Small intestine (tissue), 7 donors: ENCODE results near the gene DPYSL4. TPM values are rescaled to one million over a fixed set of nuclear protein-coding genes. Genes with fewer than 3 reads are reported as not detected.

Experiments
- DNase-seq, 2 donors: peaks; one replicate each; pipeline versions ENCODE4 v3.0.0 to v3.0.0-alpha.2; 2013
- FAIRE-seq: peaks from 2 replicates; lab custom pipeline; 2012; peaks lifted over from hg19 to GRCh38; lab: Jason Lieb, UNC
- H3K27ac ChIP-seq, 3 donors: one replicate each; pipeline ENCODE4 v1.5.1; 2013; ENCODE audit warnings: low read length in 2 of 3, mild to moderate bottlenecking in 2 of 3, control low read depth in 1 of 3, inconsistent platforms in 1 of 3, low read depth in 1 of 3, moderate library complexity in 1 of 3
- H3K27me3 ChIP-seq, 3 donors: one replicate each; pipeline ENCODE4 v1.6.1; 2013; ENCODE audit warnings: low read length in 3 of 3, inconsistent platforms in 1 of 3; ENCODE audit not compliant: control insufficient read depth in 3 of 3, insufficient read depth in 3 of 3
- H3K36me3 ChIP-seq, 3 donors: one replicate each; pipeline ENCODE4 v1.6.1; 2013; ENCODE audit warnings: low read length in 3 of 3, inconsistent platforms in 1 of 3, low read depth in 1 of 3, mild to moderate bottlenecking in 1 of 3, moderate library complexity in 1 of 3; ENCODE audit not compliant: control insufficient read depth in 3 of 3, insufficient read depth in 2 of 3
- H3K4me1 ChIP-seq, 3 donors: one replicate each; pipeline ENCODE4 v1.6.1; 2013; ENCODE audit warnings: low read length in 2 of 3, inconsistent platforms in 1 of 3, low read depth in 1 of 3, mild to moderate bottlenecking in 1 of 3, moderate library complexity in 1 of 3; ENCODE audit not compliant: control insufficient read depth in 3 of 3, insufficient read depth in 2 of 3
- H3K4me3 ChIP-seq, 3 donors: one replicate each; pipeline ENCODE4 v1.5.1; 2013; ENCODE audit warnings: low read length in 3 of 3, control low read depth in 1 of 3, inconsistent platforms in 1 of 3, low read depth in 1 of 3, mild to moderate bottlenecking in 1 of 3, moderate library complexity in 1 of 3
- H3K9me3 ChIP-seq, 2 donors: one replicate each; pipeline ENCODE4 v1.6.1; 2013; ENCODE audit warnings: low read depth in 1 of 2, low read length in 1 of 2; ENCODE audit not compliant: control insufficient read depth in 2 of 2, insufficient read depth in 1 of 2
- WGBS, 3 donors: extraction: QIAGEN DNeasy Blood & Tissue Kit; methylation state at CpG; one replicate each; pipeline ENCODE4 v1.1.7; 2013; 5-methylcytosine and 5-hydroxymethylcytosine counted together
- polyA plus RNA-seq, 4 donors: library from polyadenylated mRNA; stranded (reverse) in 3 of 4; unstranded in 1 of 4; fragments of 200-250 nt in 3 of 4; fragments of 120-200 nt in 1 of 4; gene quantifications; one replicate each; pipeline versions ENCODE4 v1.2.1 to v1.2.3, GENCODE V29; 2013
- donor health status: healthy with polysubstance abuse.
- donor health status: control.
- donor health status: control.
- donor health status: Bipolar disorder and iron deficiency.
- donor health status: healthy.

The DPYSL4 gene
- polyA plus RNA-seq, 4 donors, result 1.0 to 1.2 TPM; not detected in 2

DNA sequence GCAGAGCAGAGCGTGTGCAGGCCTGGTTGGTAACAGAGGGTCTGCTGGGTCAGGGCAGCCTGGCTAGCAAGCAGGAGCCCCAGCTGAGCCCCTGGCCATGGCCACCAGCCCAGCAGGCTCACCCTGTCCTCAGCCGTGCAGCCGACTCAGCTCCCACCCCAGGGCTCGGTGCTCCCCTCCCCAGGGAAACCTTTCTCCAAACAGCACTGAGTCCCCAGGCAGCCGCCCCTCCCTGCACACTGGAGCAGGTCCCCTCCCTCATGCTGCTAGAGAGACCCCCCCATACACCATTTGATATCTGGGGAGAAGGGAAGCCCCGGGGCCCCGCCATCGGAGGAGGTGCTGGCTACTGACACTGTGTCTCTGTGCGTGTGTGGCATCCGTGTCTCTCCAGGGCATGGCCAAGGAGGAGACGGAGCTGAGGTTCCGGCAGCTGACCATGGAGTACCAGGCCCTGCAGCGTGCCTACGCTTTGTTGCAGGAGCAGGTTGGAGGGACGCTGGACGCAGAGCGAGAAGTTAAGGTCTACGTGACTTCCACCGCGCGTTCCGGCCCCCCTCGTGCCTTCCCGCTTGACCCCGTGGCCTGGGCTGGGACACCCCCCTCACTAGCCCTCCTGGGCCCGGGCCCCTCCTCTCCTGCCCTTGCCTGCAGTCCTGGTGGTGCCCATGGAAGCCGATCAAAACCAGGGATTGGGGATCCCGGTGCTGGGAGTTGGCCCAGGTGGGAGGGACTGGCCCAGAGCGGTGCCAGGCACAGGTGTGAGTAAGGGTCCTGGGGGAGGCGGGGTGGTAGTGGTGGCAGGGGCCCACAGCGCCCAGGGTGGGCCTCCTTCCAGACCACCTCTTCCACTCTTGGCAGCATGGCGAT, 45.0 kb upstream of the DPYSL4 start:
- Histone ChIP-seq H3K27ac (no peak overlapping the region), H3K4me3 (no peak overlapping the region), H3K27me3 (peaks cover 0 to 5% (median 0%) of the 10 kb centered on the region in 3 donors), H3K36me3 (no peaks in the 10 kb centered on the region), H3K9me3 (no peaks in the 10 kb centered on the region), H3K4me1 (no peaks in the 10 kb centered on the region)
- DNase-seq (no peak), FAIRE-seq (no peak)
- 85 to 86% (median 86%) methylated on average over 29 to 32 of the region's 32 CpGs for WGBS, 3 donors

DNA sequence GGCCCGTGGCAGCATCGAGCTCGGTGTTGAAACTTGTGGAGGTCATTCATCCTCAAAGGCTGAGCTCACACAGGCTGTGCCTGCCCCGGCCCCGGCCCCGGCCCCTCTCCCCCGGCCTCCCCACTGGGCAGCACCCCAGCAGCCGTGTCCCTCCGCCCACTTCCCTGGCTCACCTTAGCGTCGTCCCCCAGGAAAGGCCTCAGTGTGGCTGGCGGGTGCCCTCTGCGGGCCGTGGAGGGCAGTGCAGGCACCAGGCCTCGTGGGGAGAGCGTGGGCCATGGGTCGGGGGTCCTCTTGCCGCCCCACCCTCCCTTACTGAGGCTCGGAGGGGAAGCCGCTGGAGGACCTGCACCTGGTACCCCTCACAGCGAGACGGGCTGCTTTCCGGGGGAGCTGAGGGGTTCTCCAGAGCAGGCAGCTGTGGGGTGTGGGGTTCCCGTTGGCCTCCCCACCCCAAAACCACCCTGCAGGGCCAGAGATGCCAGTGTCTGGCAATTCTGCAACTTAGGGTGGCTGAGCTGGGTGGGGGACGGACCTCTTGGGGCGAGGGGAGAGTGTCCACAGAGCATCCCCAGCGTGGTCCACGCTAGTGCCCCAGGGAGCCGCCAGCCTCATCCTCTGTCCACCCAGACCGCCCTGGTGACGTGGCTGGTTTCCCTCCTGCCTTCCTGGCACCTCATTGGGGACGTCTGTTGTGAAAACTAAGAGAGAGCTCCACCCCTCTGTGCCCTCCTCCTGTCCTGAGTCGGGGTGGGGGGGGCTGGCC, 44.2 kb upstream of the DPYSL4 start:
- Histone ChIP-seq H3K27me3 (peaks cover 0 to 5% (median 0%) of the 10 kb centered on the region in 3 donors), H3K36me3 (no peaks in the 10 kb centered on the region), H3K27ac (no peak overlapping the region), H3K4me3 (no peak overlapping the region), H3K4me1 (no peaks in the 10 kb centered on the region), H3K9me3 (no peaks in the 10 kb centered on the region)
- FAIRE-seq (no peak), DNase-seq (peak in 1 of 2 donors; percentile 10)
- 26 to 33% (median 29%) methylated on average over 25 to 33 of the region's 33 CpGs for WGBS, 3 donors

DNA sequence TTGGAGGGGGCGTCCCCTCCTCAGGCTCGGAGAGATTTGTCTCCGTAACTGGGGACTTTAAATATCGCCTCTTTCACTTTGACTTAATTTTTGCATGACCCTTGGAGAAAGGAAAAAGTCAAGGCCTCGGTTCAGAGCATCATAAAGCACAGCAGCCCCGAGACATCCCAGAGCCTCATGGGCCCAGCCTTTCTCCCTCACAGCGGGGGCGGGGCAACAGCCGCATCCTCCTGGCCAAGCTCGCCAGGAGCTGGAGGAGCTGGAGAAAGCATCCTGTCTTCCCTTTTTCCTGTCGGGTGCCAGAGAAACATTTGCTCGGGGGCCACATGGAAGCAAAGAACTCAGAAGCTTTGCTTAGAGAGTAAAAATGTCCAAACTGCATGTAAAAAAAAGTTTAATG, 43.6 kb upstream of the DPYSL4 start:
- Histone ChIP-seq H3K4me3 (no peak overlapping the region), H3K27me3 (peaks cover 0 to 5% (median 0%) of the 10 kb centered on the region in 3 donors), H3K4me1 (no peaks in the 10 kb centered on the region), H3K27ac (no peak overlapping the region), H3K9me3 (no peaks in the 10 kb centered on the region), H3K36me3 (no peaks in the 10 kb centered on the region)
- DNase-seq, result no peak
- no peak for FAIRE-seq
- WGBS, 3 donors, result 21 to 49% (median 48%) methylated on average over 12 of the region's 12 CpGs

- FAIRE-seq, result no peak
- no peaks in the 10 kb centered on the region for H3K4me1 ChIP-seq
- no peaks in the 10 kb centered on the region for H3K9me3 ChIP-seq
- H3K4me3 ChIP-seq, result no peak overlapping the region
- no peak overlapping the region for H3K27ac ChIP-seq
- DNase-seq, result no peak
- H3K27me3 ChIP-seq, result peaks cover 0 to 5% (median 0%) of the 10 kb centered on the region in 3 donors
- 63 to 73% (median 66%) methylated on average over 17 of the region's 17 CpGs for WGBS, 3 donors
- no peaks in the 10 kb centered on the region for H3K36me3 ChIP-seq
Observed at GRCh38 chr10:132144086-132144485, 42.7 kb upstream of the DPYSL4 start.

DNA sequence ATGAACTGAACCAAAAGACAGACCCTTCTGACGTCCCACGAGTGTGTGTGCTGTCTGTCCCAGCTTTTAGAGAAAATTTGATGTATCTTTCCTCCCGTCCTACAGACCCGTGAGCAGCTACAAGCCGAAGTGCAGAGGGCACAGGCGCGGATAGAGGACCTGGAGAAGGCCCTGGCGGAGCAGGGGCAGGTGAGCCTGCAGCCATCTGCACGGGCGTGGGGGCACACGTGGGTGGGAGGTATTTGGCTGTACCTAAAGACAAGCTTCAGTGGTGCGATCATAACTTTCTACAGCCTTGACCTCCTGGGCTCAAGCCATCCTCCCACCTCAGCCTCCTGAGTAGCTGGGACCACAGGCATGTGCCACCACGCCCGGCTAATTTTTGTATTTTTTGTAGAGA, 41.7 kb upstream of the DPYSL4 start:
- no peak overlapping the region for H3K4me3 ChIP-seq
- H3K9me3 ChIP-seq, result no peaks in the 10 kb centered on the region
- 73 to 89% (median 75%) methylated on average over 14 of the region's 14 CpGs for WGBS, 3 donors
- H3K36me3 ChIP-seq, result no peaks in the 10 kb centered on the region
- FAIRE-seq (no peak), DNase-seq (no peak)
- H3K27me3 ChIP-seq, result peaks cover 0 to 5% (median 0%) of the 10 kb centered on the region in 3 donors
- H3K27ac ChIP-seq, result no peak overlapping the region
- no peaks in the 10 kb centered on the region for H3K4me1 ChIP-seq

- 70 to 75% (median 75%) methylated on average over 16 to 17 of the region's 17 CpGs for WGBS, 3 donors
- FAIRE-seq (no peak), DNase-seq (no peak)
- Histone ChIP-seq H3K4me3 (no peak overlapping the region), H3K27me3 (peaks cover 0 to 5% (median 0%) of the 10 kb centered on the region in 3 donors), H3K4me1 (no peaks in the 10 kb centered on the region), H3K9me3 (no peaks in the 10 kb centered on the region), H3K27ac (no peak overlapping the region), H3K36me3 (no peaks in the 10 kb centered on the region)
Observed at GRCh38 chr10:132145521-132146185, 41.1 kb upstream of the DPYSL4 start.

- no peak overlapping the region for H3K27ac ChIP-seq
- no peaks in the 10 kb centered on the region for H3K9me3 ChIP-seq
- H3K4me1 ChIP-seq, result no peaks in the 10 kb centered on the region
- whole genome bisulfite sequencing, 3 donors, result 58 to 72% (median 69%) methylated on average over 8 of the region's 8 CpGs
- FAIRE-seq (no peak), DNase-seq (no peak)
- H3K4me3 ChIP-seq, result no peak overlapping the region
- peaks cover 0 to 5% (median 0%) of the 10 kb centered on the region in 3 donors for H3K27me3 ChIP-seq
- H3K36me3 ChIP-seq, result no peaks in the 10 kb centered on the region
Observed at GRCh38 chr10:132146271-132146671, 40.5 kb upstream of the DPYSL4 start.
